Heart left ventricle (tissue), 16 donors: Measurements from ENCODE around the gene SLC25A21. TPM values are rescaled to one million over a fixed set of nuclear protein-coding genes. Genes with fewer than 3 reads are reported as not detected.
A peak's percentile ranks its signal among the peaks of the same experiment; 100 is the strongest.

Source experiments
- ATAC-seq, 4 donors: fragments of 200-7000 bp; cut with Tn5 transposase; one replicate each; pipeline ENCODE4 v1.9.1; 2020 to 2022; ENCODE audit warnings: moderate library complexity in 4 of 4, mild to moderate bottlenecking in 3 of 4, moderate number of reproducible peaks in 1 of 4
- DNase-seq, 5 donors: peaks; one replicate each; pipeline ENCODE4 v3.0.0-alpha.2; 2020
- H3K27ac ChIP-seq, 12 donors: fragments of 200-600 bp; sonication (generic) in 4 of 12; one replicate each; pipeline versions ENCODE4 v1.5.0 to v1.8.0; 2016 to 2022; ENCODE audit warnings: mild to moderate bottlenecking in 2 of 12
- H3K27me3 ChIP-seq, 9 donors: fragments of 200-600 bp; sonication (generic) in 2 of 9; one replicate each; pipeline versions ENCODE4 v1.5.1 to v1.8.0; 2016 to 2022; ENCODE audit warnings: mild to moderate bottlenecking in 3 of 9
- H3K36me3 ChIP-seq, 9 donors: fragments of 200-600 bp; sonication (generic) in 2 of 9; one replicate each; pipeline versions ENCODE4 v1.5.0 to v1.8.0; 2018 to 2022; ENCODE audit warnings: mild to moderate bottlenecking in 2 of 9
- H3K4me1 ChIP-seq, 12 donors: fragments of 200-600 bp; sonication (generic) in 4 of 12; one replicate each; pipeline versions ENCODE4 v1.5.0 to v1.8.0; 2016 to 2022; ENCODE audit warnings: mild to moderate bottlenecking in 3 of 12
- H3K4me3 ChIP-seq, 12 donors: fragments of 200-600 bp; sonication (generic) in 4 of 12; one replicate each; pipeline versions ENCODE4 v1.5.0 to v1.8.0; 2017 to 2022; ENCODE audit warnings: mild to moderate bottlenecking in 9 of 12, moderate library complexity in 4 of 12
- H3K9me3 ChIP-seq, 12 donors: fragments of 200-600 bp; sonication (generic) in 4 of 12; one replicate each; pipeline versions ENCODE4 v1.5.0 to v1.8.0; 2016 to 2022; ENCODE audit warnings: mild to moderate bottlenecking in 1 of 12
- POLR2A ChIP-seq, 2 donors: fragments of 450-650 bp; IDR thresholded peaks; one replicate each; pipeline ENCODE4 v1.6.1; 2017; ENCODE audit warnings: antibody characterized with exemption in 2 of 2, mild to moderate bottlenecking in 2 of 2, moderate library complexity in 2 of 2
- WGBS, 4 donors: extraction: QIAGEN DNeasy Blood & Tissue Kit in 2 of 4; methylation state at CpG; one replicate each; pipeline versions ENCODE4 v1.1.5 to v1.1.7; 2013 to 2018; 5-methylcytosine and 5-hydroxymethylcytosine counted together
- intact Hi-C, 10 donors: fragments of 100-400 bp; cut with DNase I; formaldehyde crosslinking; loops; one replicate each; pipeline versions ENCODE4 v1.11.1 to v1.14.2; 2022
- polyA plus RNA-seq, 2 donors: library from polyadenylated mRNA; stranded (reverse); fragments of 200-250 nt; gene quantifications; one replicate each; pipeline ENCODE4 v1.2.3, GENCODE V29; 2013
- total RNA-seq, 9 donors: library from RNA; depleted of rRNA in 2 of 9; stranded (reverse); fragments of >200 nt in 2 of 9; fragmentation: NEBNext Ultra II Directional in 3 of 9; extraction: Animal tissue kit (Norgen Biotek cat#: 25700) in 3 of 9; gene quantifications; one replicate each; pipeline versions ENCODE4 v1.1.0 to v1.2.4, GENCODE V29; 2016 to 2023
- TF ChIP-seq, protein P1 (sequence below), 12 donors: fragments of 200-600 bp; sonication (generic) in 4 of 12; IDR thresholded peaks; one replicate each; pipeline versions ENCODE4 v1.5.0 to v1.8.0; 2018 to 2022; ENCODE audit warnings: antibody characterized with exemption in 12 of 12, mild to moderate bottlenecking in 5 of 12
- donor health status: ischemic (EF 13 %, LVEDD 7.1; RV severe dilation, severe dysfunction).
- donor health status: healthy with polysubstance abuse.
- donor health status: DM: no; HTN: yes; CAD: no.
- donor health status: DM: no; HTN: no; CAD: no.
- donor health status: ischemic (EF 25% LVEDD 6.9; RV normal size, moderate dysfunction).
- donor health status: ischemic (EF 25% LVEDD 5.7; RV mildly dilated, moderate dysfunction).
- donor health status: healthy.
- donor health status: DM: yes; HTN: yes; CAD: no.
- donor health status: ischemic (EF 35%, LVEDD 5.7; RV mildly dilated, moderate dysfunction).
- donor health status: nonischemic (EF 11% LVEDD 7.7; RV severe dilation, severe dysfunction).
- donor health status: DM: yes; HTN: yes; CAD: no.
- donor health status: PGD.
- donor health status: ischemic (EF 29% LVEDD 5.4; RV normal size, mild dysfunction).
- donor health status: nonischemic (EF 23%, LVEDD 6.1; RV moderate dilation, normal function).

SLC25A21 gene
- total and polyA plus RNA-seq, 11 donors = 0.12 to 1.6 (median 0.24) TPM; not detected in 1

- H3K4me1 ChIP-seq = no peaks in the 10 kb centered on the region
- peaks cover 0 to 13% (median 0%) of the 10 kb centered on the region in 9 donors for H3K27me3 ChIP-seq
- ATAC-seq (peak in 3 of 4 donors; percentile 37 to 81 (median 73)), DNase-seq (peak; percentile 34 to 78 (median 46))
- no peak overlapping the region for H3K27ac ChIP-seq
- intact Hi-C loops = loop anchor here (2.0 to 10.0 kb wide), 9 partner anchors 203 to 390 kb away; no protein-coding TSS in a partner anchor
- TF ChIP-seq, protein P1, sequence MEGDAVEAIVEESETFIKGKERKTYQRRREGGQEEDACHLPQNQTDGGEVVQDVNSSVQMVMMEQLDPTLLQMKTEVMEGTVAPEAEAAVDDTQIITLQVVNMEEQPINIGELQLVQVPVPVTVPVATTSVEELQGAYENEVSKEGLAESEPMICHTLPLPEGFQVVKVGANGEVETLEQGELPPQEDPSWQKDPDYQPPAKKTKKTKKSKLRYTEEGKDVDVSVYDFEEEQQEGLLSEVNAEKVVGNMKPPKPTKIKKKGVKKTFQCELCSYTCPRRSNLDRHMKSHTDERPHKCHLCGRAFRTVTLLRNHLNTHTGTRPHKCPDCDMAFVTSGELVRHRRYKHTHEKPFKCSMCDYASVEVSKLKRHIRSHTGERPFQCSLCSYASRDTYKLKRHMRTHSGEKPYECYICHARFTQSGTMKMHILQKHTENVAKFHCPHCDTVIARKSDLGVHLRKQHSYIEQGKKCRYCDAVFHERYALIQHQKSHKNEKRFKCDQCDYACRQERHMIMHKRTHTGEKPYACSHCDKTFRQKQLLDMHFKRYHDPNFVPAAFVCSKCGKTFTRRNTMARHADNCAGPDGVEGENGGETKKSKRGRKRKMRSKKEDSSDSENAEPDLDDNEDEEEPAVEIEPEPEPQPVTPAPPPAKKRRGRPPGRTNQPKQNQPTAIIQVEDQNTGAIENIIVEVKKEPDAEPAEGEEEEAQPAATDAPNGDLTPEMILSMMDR (IDR thresholded peaks at IDR 0.05) = peak; percentile 87 to 97 (median 94)
- no peak for TF ChIP-seq POLR2A (IDR thresholded peaks at IDR 0.05)
- 10 to 13% (median 12%) methylated on average over 12 of the region's 12 CpGs for WGBS, 4 donors
- H3K4me3 ChIP-seq = no peak overlapping the region
- H3K36me3 ChIP-seq = no peaks in the 10 kb centered on the region
- H3K9me3 ChIP-seq = no peaks in the 10 kb centered on the region
These were observed 230.5 kb downstream of the SLC25A21 start for GRCh38 chr14:36941783-36942521.

- ATAC-seq (no peak), DNase-seq (no peak)
- Histone ChIP-seq H3K9me3 (no peaks in the 10 kb centered on the region), H3K27me3 (peaks cover 0 to 11% (median 0%) of the 10 kb centered on the region in 9 donors), H3K27ac (no peak overlapping the region), H3K4me3 (no peak overlapping the region), H3K36me3 (no peaks in the 10 kb centered on the region), H3K4me1 (no peaks in the 10 kb centered on the region)
- no peak for TF ChIP-seq POLR2A (IDR thresholded peaks at IDR 0.05)
- TF ChIP-seq, protein P1 (IDR thresholded peaks at IDR 0.05) = no peak
- WGBS, 4 donors = 80 to 90% (median 83%) methylated on average over 4 of the region's 4 CpGs
- intact Hi-C loops = loop anchor here in 8 of 10 donors (5.0 to 10.0 kb wide), 7 partner anchors 204 to 388 kb away; no protein-coding TSS in a partner anchor
These were observed 231.9 kb downstream of the SLC25A21 start for GRCh38 chr14:36940476-36940875.

- no peaks in the 10 kb centered on the region for H3K4me1 ChIP-seq
- no peak for DNase-seq
- H3K36me3 ChIP-seq = no peaks in the 10 kb centered on the region
- TF ChIP-seq, protein P1 (IDR thresholded peaks at IDR 0.05) = no peak
- TF ChIP-seq POLR2A (IDR thresholded peaks at IDR 0.05) = no peak
- intact Hi-C loops = no loop called here
- no peak overlapping the region for H3K27ac ChIP-seq
- no peak for ATAC-seq
- 80 to 89% (median 85%) methylated on average over 2 of the region's 2 CpGs for WGBS, 4 donors
- H3K27me3 ChIP-seq = peaks cover 0 to 9% (median 0%) of the 10 kb centered on the region in 9 donors
- no peaks in the 10 kb centered on the region for H3K9me3 ChIP-seq
- H3K4me3 ChIP-seq = no peak overlapping the region
These were observed 233.1 kb downstream of the SLC25A21 start for GRCh38 chr14:36939265-36939664.

GRCh38 chr14:36938678-36939077 lies 233.7 kb downstream of the SLC25A21 start:
- H3K4me1 ChIP-seq = no peaks in the 10 kb centered on the region
- H3K27me3 ChIP-seq = peaks cover 0 to 9% (median 0%) of the 10 kb centered on the region in 9 donors
- DNase-seq = no peak
- intact Hi-C loops = no loop called here
- no peaks in the 10 kb centered on the region for H3K9me3 ChIP-seq
- H3K27ac ChIP-seq = no peak overlapping the region
- ATAC-seq = no peak
- H3K36me3 ChIP-seq = no peaks in the 10 kb centered on the region
- H3K4me3 ChIP-seq = no peak overlapping the region
- TF ChIP-seq, protein P1 (IDR thresholded peaks at IDR 0.05) = no peak
- TF ChIP-seq POLR2A (IDR thresholded peaks at IDR 0.05) = no peak
